ENCODE measurements around the gene HPSE2. TPM values are rescaled to one million over a fixed set of nuclear protein-coding genes. Genes with fewer than 3 reads are reported as not detected.

Gene HPSE2
- total RNA-seq, 1 experiment from 2014 or later = not detected

GRCh38 chr10:98444314-98445006 lies 791.2 kb downstream of the HPSE2 start:
- no peak for DNase-seq (ENCODE audit: low read depth)

DNA sequence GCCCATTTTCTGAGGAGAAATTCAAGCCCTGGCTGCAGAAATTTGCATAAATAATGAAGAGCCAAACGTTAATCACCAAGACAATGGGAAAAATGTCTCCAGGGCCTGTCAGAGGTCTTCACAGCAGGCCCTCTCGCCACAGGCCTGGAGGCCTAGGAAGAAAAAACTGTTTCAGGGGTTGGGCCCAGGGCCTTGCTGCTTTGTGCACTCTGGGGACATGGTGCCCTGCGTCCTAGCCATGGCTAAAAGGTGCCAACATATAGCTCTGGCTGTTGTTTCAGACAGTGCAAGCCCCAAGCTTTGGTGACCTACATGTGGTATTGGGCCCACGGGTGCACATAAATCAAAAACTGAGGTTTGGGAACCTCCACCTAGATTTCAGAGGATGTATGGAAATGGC lies 796.9 kb downstream of the HPSE2 start:
- DNase-seq (ENCODE audit: low read depth) = no peak

DNA sequence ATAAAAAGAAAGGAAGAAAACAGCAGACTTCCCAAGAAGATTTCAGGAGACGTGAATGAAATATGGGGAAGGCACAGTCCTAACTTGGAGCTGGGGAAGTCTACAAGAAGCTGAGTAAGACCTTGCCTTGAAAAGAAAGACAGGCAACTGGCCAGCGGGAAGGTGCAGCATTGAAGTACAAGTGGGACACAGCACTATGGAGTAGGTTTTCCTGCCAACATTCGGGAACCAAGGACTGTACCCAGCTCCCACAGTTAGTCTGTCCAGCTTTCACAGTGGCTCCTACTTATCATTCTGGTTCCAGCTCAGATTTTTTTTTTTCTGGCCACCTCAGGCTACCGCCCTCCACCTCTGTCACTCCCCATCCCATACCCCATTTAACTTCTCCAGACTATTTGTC lies 798.9 kb downstream of the HPSE2 start:
- no peak for DNase-seq (ENCODE audit: low read depth)

DNA sequence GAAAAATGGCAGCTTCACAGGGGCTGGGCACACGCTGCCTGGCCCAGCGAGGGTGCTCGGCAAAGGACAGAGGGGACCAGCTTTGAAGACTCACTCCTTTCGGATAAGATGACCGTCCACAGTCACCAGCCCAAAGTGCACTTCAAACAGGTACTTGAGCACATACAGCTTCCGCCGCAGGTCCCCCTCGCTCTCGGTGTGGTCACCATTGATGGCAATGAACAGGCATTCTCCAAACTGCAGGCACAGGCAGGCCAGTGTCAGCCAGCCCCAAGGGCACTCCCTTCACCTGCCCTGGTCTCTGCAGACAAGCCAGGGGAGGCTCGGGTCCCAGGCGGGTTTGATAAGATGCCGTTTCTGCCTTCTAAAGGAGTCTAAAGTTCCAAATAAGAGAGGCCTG lies 800.5 kb downstream of the HPSE2 start:
- DNase-seq (ENCODE audit: low read depth) = no peak

- DNase-seq (ENCODE audit: low read depth) = peak; percentile 61
Measured at GRCh38 chr10:98433881-98434732, 801.5 kb downstream of the HPSE2 start.

- no peak for DNase-seq (ENCODE audit: low read depth)
Measured at GRCh38 chr10:98433371-98433770, 802.3 kb downstream of the HPSE2 start.

- DNase-seq (ENCODE audit: low read depth) = no peak
Measured at GRCh38 chr10:98432330-98432729, 803.3 kb downstream of the HPSE2 start.

GRCh38 chr10:98431016-98431415 lies 804.6 kb downstream of the HPSE2 start:
- no peak for DNase-seq (ENCODE audit: low read depth)

DNA sequence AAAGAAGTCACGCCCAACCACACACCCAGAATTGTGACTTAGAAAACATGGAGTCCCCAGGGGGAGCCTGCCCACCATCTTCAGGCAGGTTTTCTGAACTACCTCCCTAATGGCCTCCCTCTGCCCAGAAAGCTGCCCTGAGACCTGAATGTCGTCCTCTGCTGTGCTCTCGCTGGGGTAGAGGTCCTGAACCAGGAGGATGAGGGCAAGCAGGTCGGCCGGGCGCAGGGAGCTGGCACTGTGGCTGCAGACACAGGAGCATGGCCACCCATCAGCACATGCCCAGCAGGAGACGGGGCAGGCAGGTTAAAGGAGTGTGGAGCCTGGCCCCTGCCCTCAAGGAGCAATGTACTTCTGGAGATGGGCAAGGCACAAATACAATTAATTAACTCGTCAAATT lies 805.2 kb downstream of the HPSE2 start:
- no peak for DNase-seq (ENCODE audit: low read depth)

- no peak for DNase-seq (ENCODE audit: low read depth)
Measured at GRCh38 chr10:98429320-98430072, 806.2 kb downstream of the HPSE2 start.

DNA sequence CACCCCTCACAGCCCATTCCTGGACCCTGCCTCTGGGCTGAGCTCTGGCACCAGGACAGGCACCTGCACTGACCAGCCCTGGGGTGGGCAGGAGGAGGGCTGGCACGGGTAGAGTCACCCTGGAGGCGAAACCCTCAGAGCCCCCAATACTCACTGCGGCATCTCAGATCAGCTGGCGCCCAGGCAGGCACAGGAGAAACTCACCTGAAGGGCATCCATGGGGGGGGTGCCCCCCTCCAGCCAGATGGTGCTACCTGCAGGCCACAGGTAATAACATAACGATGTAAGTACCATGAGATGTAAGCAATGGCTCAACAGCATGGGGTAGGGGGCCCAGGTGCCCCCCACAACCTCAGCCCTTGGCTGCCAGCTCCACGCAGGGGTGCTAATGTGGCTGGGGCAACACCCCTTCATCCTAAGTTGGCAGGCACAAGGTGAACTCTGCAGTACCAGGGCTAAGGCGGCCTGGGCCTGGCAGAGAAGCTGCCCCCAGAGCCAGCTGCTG lies 808.6 kb downstream of the HPSE2 start:
- DNase-seq (ENCODE audit: low read depth) = no peak

GRCh38 chr10:98425511-98426352 lies 809.9 kb downstream of the HPSE2 start:
- peak; percentile 36 for DNase-seq (ENCODE audit: low read depth)

DNA sequence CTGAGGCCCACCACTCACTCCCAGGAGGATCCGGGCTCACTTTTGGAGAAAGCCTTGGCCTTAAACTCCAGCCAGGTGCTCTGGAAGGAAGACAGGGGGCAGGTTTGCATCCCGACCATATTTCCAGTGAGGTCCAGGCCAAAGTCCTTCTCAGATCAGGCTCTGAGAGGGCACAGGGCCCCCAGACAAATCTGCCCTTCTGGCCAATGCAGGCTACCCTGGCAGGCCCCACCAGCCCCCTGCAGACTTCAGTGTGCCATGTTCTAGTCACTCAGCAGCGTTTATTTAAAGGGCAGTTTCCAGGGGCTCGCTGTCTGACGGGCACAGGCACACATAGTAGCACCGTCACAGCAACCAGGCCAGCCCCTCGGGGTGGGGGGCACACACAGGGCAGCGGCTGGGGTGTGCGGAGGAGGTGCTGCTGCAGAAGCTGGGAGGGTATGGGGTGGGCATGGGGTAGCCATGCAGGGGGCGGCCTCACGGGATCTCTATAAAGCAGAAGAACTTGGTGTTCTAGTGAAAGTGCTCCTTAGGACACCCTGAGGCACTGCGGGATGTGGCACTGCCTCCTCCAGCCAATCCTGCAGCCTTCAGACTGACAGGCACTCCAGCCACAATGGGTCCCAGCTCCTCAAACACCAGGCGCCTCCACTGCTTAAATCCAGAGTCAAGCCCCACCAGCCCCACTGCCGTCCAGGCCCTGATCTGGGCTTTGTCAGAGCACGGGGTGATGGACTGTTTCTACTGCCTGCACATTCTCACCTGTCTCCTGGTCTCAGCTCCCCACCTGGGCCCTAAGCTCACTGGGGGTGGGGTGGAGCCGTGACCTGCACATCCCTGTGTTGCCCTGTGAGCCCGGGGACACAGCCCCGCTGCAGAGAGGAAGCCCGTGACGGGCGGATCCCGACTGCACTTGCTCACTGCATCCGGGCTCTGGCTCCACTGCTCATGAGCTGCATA lies 811.1 kb downstream of the HPSE2 start:
- DNase-seq (ENCODE audit: low read depth) = no peak

- peak; percentile 41 for DNase-seq (ENCODE audit: low read depth)
Measured at GRCh38 chr10:98423691-98424120, 811.9 kb downstream of the HPSE2 start.

DNA sequence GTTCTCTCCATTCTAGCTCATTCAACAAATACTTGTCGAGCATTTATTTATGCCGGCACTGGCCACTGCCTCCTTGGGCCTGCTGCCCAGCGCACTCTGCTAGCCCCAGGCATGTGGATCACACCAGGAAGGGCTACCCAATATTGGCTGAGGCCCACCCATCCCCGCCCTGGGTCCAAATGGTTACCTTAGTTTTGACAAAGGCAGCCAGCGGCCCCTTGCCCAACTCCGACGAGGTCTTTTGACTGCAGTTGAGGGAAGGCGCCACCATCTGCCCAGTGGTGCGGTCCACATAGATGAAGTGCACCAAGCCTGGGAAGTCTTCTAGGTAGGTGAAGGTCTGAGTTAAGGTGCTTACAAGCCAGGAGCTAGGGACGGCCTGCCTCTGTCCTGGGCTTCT lies 813.5 kb downstream of the HPSE2 start:
- DNase-seq (ENCODE audit: low read depth) = no peak

GRCh38 chr10:98420786-98421185 lies 814.9 kb downstream of the HPSE2 start:
- DNase-seq (ENCODE audit: low read depth) = no peak

DNA sequence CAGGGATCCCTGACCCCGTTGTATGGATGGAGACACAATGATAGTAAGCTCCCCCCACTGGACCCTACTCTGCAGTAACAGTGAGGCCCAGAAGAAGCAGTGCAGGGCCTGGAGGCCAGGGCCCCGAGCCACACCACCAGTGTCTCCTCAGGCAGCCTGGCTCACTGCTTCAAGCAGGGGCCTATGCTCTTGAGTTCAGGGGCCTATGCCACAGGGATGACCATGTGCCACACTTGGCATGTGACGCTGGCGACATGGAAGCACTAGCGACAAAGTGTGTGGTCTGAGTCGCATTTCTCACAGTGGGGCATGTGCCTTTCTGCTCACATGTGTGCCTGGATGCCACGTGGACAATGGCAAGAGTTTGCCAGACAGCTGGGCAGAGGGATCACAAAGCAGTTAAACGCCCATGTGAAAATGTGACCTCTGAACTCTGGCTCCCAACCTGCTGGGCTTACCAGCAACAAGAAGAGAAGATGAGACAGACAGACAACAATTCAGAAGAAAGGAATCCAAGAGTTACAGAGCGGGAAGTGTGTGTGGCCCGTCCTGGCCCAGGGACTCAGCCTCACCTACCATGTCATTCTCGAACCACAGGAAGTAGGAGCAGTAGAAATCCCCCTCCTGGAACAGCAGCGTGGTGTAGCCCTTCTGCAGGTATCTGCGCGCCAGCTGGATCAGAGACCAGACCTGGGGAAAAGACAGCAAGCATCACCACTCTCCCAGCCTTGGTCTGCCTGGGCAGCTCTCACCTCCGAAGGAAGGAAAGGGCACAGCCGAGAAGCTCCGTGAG lies 816.0 kb downstream of the HPSE2 start:
- DNase-seq (ENCODE audit: low read depth) = no peak

DNA sequence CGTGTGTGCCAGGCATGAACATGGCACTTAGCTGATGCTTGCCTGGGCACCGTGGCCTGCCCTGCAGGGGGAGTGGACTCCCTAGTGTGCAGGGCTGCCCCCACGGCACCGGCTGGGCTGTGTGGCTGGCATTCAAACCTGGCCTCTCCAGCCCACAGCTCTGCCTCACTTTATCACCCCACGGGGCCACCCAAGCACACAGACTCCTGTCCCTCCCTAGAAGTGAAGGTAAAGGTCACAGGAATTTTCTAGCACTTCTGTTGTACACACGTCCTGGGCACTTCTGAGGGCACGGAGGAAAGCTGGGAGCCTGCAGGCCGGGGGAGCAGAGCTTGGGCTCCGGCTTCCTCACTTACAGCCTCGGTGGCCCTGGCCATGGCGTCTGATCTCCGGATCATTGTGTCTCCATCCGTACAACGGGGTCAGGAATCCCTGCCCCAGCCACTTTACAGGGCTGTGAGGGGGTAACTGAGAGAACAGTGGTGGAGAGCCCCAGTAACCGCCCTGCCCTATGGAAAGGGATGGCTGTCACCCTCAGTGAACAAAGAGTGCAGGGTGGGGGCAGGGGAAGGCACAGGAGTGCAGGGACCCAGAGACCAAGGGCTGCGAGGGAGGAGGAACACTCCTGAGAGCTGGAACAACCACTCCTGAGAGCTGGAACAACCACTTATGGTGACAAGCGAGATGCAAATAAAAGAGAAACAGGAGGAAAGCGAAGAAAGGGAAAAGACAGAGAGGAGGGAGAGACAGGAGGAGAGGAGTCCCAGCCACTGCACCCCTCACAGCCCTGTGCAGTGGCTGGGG lies 816.8 kb downstream of the HPSE2 start:
- DNase-seq (ENCODE audit: low read depth) = no peak
